RWPE2 (cell line): ENCODE results near the gene CCZ1B.
A peak's percentile ranks its signal among the peaks of the same experiment; 100 is the strongest.
"Not testable (repeated sequence)": the region's sequence is repeated elsewhere in the genome, so short reads cannot be mapped to it uniquely, and the experiment has no call there.

Experiments used
- ATAC-seq: fragments of 200-7000 bp; cut with Tn5 transposase; 3 replicates; pipeline ENCODE4 v1.9.1; 2021; ENCODE audit warnings: low read depth
- DNase-seq: peaks from one replicate; pipeline ENCODE4 v3.0.0-alpha.2; 2020; ENCODE audit warnings: low spot score
- H3K27ac ChIP-seq: fragments of 450-650 bp; 2 replicates; pipeline ENCODE4 v1.5.1; 2017; ENCODE audit warnings: mild to moderate bottlenecking; ENCODE audit not compliant: poor library complexity, severe bottlenecking
- H3K27me3 ChIP-seq: fragments of 250-450 bp; sonication (Bioruptor Pico); 2 replicates; pipeline ENCODE4 v1.5.1; 2021; ENCODE audit warnings: mild to moderate bottlenecking, moderate library complexity; ENCODE audit not compliant: insufficient read depth, poor library complexity, severe bottlenecking
- H3K36me3 ChIP-seq: fragments of 250-450 bp; sonication (Bioruptor Pico); 2 replicates; pipeline ENCODE4 v1.5.1; 2020; ENCODE audit warnings: low read depth, mild to moderate bottlenecking, moderate library complexity
- H3K4me1 ChIP-seq: fragments of 250-450 bp; sonication (Bioruptor Pico); 2 replicates; pipeline ENCODE4 v1.5.1; 2021; ENCODE audit warnings: mild to moderate bottlenecking, moderate library complexity; ENCODE audit not compliant: insufficient read depth, poor library complexity, severe bottlenecking
- H3K4me3 ChIP-seq: fragments of 250-450 bp; sonication (Bioruptor Pico); 2 replicates; pipeline ENCODE4 v1.5.1; 2021; ENCODE audit warnings: mild to moderate bottlenecking, moderate library complexity; ENCODE audit not compliant: severe bottlenecking
- H3K9me3 ChIP-seq: fragments of 250-450 bp; sonication (Bioruptor Pico); 2 replicates; pipeline ENCODE4 v1.5.1; 2021; ENCODE audit warnings: mild to moderate bottlenecking, moderate library complexity; ENCODE audit not compliant: severe bottlenecking
- TF ChIP-seq, protein P1 (sequence below): fragments of 450-650 bp; IDR thresholded peaks from one replicate; pipeline ENCODE4 v1.5.1; 2017; ENCODE audit warnings: mild to moderate bottlenecking, moderate library complexity; ENCODE audit not compliant: poor library complexity, severe bottlenecking

Gene CCZ1B

DNA sequence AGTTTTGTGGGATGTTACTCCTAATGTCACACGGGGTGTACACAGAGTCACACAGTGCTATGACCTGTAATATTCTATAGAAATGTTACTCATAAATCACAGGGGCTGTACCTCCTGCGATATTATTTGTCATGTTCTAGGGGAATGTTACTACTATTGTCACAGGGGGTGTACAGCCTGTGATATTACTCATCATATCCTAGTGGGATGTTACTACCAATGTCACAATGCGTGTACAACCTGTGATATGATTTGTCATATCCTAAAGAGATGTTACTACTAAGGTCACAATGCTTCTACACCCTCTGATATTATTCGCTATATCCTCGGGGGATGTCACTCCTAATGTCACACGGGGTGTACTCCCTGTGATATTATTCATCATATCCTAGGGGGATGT lies 7.6 kb upstream of the CCZ1B start:
- no peaks in the 10 kb centered on the region for H3K27me3 ChIP-seq
- TF ChIP-seq, protein P1, sequence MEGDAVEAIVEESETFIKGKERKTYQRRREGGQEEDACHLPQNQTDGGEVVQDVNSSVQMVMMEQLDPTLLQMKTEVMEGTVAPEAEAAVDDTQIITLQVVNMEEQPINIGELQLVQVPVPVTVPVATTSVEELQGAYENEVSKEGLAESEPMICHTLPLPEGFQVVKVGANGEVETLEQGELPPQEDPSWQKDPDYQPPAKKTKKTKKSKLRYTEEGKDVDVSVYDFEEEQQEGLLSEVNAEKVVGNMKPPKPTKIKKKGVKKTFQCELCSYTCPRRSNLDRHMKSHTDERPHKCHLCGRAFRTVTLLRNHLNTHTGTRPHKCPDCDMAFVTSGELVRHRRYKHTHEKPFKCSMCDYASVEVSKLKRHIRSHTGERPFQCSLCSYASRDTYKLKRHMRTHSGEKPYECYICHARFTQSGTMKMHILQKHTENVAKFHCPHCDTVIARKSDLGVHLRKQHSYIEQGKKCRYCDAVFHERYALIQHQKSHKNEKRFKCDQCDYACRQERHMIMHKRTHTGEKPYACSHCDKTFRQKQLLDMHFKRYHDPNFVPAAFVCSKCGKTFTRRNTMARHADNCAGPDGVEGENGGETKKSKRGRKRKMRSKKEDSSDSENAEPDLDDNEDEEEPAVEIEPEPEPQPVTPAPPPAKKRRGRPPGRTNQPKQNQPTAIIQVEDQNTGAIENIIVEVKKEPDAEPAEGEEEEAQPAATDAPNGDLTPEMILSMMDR, result no peak
- no peak for DNase-seq
- no peaks in the 10 kb centered on the region for H3K4me1 ChIP-seq
- H3K27ac ChIP-seq, result no peak overlapping the region
- no peak overlapping the region for H3K4me3 ChIP-seq
- no peaks in the 10 kb centered on the region for H3K36me3 ChIP-seq
- ATAC-seq, result no peak
- H3K9me3 ChIP-seq, result no peaks in the 10 kb centered on the region

GRCh38 chr7:6831018-6831725 lies 5.1 kb upstream of the CCZ1B start:
- DNase-seq, result no peak

GRCh38 chr7:6830026-6830425 lies 4.0 kb upstream of the CCZ1B start:
- H3K4me3 ChIP-seq, H3K27me3 ChIP-seq, H3K27ac ChIP-seq, H3K4me1 ChIP-seq, H3K36me3 ChIP-seq, H3K9me3 ChIP-seq, DNase-seq, ATAC-seq: not testable (repeated sequence)

More at GRCh38 chr7:6831018-6831725, 5.1 kb upstream of the CCZ1B start:
- Histone ChIP-seq H3K36me3 (no peaks in the 10 kb centered on the region), H3K4me3 (no peak overlapping the region), H3K27ac (no peak overlapping the region), H3K27me3 (no peaks in the 10 kb centered on the region), H3K4me1 (no peaks in the 10 kb centered on the region), H3K9me3 (no peaks in the 10 kb centered on the region)
- no peak for ATAC-seq
- TF ChIP-seq, protein P1, result no peak

- not testable (repeated sequence) for H3K4me1 ChIP-seq, H3K27ac ChIP-seq, H3K27me3 ChIP-seq, H3K36me3 ChIP-seq, H3K4me3 ChIP-seq, H3K9me3 ChIP-seq, DNase-seq, ATAC-seq
Observed at GRCh38 chr7:6829616-6830015, 3.5 kb upstream of the CCZ1B start.

GRCh38 chr7:6827180-6827579 lies 1.1 kb upstream of the CCZ1B start:
- not testable (repeated sequence) for H3K4me3 ChIP-seq, H3K27ac ChIP-seq, DNase-seq, H3K36me3 ChIP-seq, H3K4me1 ChIP-seq, H3K9me3 ChIP-seq, ATAC-seq, H3K27me3 ChIP-seq

DNA sequence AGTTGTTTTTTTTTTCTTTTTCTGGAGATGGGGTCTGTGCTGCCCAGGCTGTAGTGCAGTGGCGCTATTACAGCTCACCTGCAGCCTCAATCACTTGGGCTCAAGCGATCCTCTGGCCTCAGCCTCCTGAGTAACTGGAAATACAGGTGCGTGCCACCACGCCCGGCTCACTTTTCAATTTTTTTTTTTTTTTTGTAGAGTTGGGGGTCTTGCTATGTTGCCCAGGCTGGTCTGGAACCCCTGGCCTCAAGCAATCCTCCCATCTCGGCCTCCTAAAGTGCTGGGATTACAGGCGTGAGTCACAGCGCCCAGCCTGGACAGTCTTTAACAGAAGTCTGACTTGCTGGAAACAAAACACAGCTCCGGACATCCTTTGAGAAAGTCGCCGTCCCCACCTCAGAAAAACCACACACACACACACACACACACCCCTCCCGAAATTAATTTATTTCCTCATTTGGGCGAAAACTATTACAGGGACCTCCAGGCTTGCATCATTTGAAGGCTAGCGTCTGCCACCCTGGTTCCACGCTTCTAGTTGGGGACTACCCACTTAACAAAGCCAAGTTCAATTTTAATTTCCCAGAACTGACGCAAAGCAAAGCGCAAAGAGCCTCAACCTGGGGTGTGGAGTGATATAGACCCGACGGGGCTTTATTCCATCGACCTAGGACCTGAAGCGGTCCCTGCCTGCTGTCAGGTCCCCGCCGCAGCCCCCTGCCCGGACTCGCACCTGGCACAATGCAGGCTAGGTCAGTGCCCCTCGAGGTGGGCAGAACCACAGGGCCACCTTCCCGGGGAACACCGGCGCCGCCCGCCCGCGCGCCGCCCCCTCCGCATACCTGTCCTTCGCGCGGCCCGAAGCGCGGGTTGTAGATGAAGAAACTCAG lies 594 bp downstream of the CCZ1B start:
- DNase-seq, H3K36me3 ChIP-seq, H3K4me1 ChIP-seq, H3K27ac ChIP-seq, ATAC-seq, H3K27me3 ChIP-seq, H3K9me3 ChIP-seq: not testable (repeated sequence)
- peak overlapping the region; percentile 19 for H3K4me3 ChIP-seq

GRCh38 chr7:6821622-6822021 lies 4.5 kb downstream of the CCZ1B start:
- not testable (repeated sequence) for ATAC-seq, H3K4me3 ChIP-seq, H3K27ac ChIP-seq, H3K36me3 ChIP-seq, DNase-seq, H3K27me3 ChIP-seq, H3K9me3 ChIP-seq, H3K4me1 ChIP-seq

- not testable (repeated sequence) for H3K4me3 ChIP-seq, H3K27ac ChIP-seq, H3K36me3 ChIP-seq, DNase-seq, H3K27me3 ChIP-seq, H3K9me3 ChIP-seq, ATAC-seq, H3K4me1 ChIP-seq
Observed at GRCh38 chr7:6815470-6815869, 10.6 kb downstream of the CCZ1B start.

DNA sequence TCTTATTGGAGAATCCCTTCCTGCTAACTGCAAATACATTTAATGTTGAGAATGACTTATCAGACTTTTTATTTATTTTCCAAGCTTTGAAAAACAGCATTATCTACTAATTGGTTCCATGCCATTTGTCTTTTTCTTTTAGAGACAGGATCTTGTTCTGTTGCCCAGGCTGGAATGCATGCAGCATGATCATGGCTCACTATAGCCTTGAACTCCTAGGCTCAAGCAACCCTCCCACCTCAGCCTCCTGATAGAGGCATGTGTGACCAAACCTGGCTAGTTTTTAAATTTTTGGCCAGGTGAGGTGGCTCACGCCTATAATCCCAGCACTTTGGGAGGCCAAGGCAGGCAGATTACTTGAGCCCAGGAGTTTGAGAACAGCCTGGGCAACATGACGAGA lies 13.1 kb downstream of the CCZ1B start:
- H3K4me1 ChIP-seq, H3K36me3 ChIP-seq, H3K27me3 ChIP-seq, H3K4me3 ChIP-seq, H3K9me3 ChIP-seq, H3K27ac ChIP-seq, ATAC-seq, DNase-seq: not testable (repeated sequence)
